Middle frontal gyrus (tissue), 1 donor: ENCODE data around the gene DNAJB12.
A peak's percentile ranks its signal among the peaks of the same experiment; 100 is the strongest.
"Not testable (repeated sequence)": the region's sequence is repeated elsewhere in the genome, so short reads cannot be mapped to it uniquely, and the experiment has no call there.

Experiments
- DNase-seq: peaks from one replicate; pipeline ENCODE4 v3.0.0-alpha.2; 2015; ENCODE audit warnings: low spot score; ENCODE audit errors: extremely low spot score

Gene DNAJB12

DNA sequence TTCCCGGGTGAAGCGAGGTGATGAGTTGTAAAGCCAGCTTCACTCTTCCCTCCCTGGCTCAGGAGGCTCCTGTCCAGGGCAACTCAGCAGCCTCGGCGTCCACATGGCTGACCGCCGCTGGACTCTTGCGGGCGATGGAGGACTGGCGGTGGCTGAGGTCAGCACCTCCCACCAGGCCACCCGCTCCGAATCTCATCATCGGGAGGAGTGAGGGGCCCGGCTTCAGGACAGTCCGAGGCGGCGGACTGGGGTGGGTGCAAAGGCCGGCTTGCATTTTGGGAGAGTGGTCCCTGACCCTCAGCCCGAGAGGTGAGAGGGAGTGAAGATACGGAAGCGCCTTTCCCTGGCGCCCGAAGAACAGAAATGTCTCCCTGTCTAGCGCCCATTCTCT lies 759 bp downstream of the DNAJB12 start:
- no peak for DNase-seq

DNA sequence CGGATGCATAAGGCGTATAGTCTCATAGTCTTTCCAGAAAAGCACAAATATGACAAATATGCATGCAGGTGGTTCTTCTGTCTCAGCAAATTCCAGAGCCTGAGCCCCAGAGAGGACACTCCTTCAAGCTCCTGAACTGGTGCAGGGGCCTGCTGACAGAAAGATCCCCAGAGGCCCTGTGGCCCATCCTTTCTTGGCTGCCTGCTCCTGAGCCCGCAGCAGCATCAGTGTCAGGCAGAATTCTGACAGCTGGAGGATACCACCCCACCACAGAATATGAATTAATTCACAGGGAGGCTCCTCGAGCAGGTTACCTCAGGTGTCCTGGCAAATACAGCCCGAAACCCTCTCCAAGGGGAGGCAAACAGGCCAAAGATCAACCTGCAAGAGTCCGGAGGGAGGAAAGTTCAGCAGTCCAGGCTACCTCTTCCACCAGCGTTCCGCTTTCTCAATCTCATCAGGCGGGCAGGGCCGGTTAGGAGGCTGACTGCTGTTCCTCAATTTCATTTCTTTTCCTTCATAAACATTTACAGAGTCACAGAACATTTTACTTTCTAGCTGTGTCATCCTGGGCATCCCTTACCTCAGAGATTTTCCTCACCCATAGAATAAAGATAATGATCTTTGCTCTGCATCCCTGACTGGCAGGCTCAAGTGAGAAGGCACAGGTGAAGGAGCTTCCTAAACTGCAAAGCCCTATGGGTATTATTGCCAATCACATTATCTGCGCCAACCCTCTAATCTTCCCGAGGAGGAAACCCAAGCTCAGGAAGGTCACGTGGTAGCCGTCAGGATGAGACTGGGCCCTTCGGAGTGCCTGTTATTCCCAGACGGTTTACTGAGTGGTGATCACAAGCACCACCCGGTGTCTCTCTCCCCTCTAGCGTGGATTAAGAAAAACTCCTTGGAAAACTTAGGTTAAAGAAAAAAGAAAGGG lies 1.4 kb downstream of the DNAJB12 start:
- DNase-seq = no peak

GRCh38 chr10:72351479-72351878 lies 3.2 kb downstream of the DNAJB12 start:
- no peak for DNase-seq

DNA sequence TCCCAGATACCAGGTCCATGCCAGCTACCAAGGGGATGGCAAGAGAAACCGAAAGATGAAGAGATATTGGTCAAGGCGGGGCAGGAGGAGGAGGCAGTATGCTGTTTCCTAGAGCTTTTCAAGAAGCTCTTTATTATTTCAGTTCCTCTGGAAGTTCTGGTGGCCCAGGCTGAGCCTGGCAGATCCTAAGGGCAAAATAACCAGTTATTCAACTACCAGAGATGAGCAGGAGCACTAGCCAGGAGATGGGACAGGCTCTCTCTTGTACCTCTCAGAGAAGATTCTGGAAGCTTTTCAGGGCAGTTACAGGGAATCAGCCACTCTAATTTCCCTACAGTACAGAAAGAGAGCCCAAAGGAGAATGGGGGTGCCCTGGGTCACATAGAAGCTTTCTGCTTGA lies 5.3 kb downstream of the DNAJB12 start:
- no peak for DNase-seq

DNA sequence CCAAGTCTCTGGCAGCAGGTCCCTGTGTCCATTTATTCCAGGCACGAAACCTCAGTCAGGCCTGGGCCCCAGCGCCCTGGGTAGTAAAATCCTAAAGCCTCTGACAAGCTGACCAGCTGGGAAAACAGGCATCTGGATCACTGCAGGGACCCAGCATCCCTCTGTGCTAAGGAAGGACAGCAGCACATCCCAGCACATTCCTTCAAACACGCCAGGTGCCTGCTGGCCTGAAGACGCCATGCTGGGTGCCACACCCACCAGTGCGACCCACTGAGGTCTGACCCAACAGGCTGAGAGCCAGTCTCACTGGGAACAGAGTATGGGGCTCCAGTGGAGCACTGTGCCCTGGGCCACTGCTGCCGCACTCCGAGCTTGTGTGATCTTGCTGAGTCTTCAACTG lies 6.4 kb downstream of the DNAJB12 start:
- DNase-seq = no peak

DNA sequence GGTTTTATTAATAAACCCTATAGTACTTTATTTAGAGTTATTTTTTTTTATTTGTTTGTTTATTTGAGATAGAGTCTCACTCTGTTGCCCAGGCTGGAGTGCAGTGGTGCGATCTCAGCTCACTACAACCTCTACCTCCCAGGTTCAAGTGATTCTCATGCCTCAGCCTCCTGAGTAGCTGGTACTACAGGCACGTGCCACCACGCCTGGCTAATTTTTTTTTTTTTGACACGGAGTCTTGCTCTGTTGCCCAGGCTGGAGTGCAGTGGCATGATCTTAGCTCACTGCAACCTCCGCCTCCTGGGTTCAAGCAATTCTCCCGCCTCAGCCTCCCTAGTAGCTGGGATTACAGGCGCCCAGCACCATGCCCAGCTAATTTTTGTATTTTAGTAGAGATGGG lies 8.6 kb downstream of the DNAJB12 start:
- not testable (repeated sequence) for DNase-seq

DNA sequence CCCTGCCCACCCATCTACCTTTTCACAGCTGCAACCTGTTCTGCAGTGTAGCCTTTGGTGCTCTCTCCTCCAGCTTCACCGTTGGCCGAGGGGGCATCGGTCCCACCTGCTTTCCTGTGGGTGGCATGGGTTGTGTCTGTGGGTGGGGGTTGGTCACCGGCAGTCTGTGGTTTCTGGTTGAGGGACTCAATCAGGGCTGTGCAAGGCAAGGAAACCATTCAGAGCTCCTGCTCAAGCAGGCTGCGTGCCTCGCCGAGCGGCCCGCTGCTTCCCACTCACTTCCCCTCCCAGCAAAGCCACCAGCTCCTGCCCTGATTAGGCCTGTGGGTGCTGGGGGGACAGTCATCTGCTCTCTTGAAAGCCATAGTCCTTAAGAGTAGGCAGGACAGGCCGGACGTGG lies 9.8 kb downstream of the DNAJB12 start:
- no peak for DNase-seq

DNA sequence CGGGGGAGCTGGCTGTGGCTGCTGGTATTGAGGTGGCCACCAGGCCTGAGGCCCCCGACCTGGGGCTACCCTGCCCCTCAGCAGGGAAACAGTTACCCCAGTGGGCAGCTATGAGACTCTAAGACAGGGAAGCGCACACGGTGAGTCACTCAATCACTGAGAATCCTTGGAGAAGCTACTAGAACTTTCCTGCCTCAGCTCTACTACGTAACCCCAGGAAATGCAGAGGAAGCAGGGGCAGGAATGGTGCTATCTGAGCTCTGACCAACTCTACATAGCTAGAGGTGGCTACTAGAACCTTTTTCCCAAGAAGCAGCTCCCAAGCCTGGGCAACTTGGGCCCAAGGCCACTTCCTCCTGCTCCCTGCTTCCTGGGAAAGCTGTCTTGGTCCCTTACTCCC lies 11.8 kb downstream of the DNAJB12 start:
- no peak for DNase-seq

GRCh38 chr10:72340510-72341261 lies 14.0 kb downstream of the DNAJB12 start:
- no peak for DNase-seq

DNA sequence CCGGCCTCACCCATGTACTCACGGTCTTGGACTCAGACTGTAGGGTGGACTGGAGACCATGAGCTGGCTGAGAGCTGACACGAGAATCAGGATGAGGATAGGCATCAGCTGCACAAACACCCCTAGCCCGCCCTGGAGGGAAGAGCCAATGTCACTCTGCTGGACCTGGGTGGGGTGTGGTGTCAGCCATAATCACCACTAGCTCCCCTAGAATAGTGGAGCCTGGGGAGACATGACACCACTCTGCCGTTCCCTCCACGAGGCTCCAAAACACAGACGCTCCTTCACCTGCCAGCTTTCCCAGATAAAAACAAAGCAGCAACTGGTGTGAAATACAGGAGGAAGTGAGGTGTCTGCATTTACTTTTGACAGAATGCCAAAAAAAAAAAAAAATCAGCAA lies 16.5 kb downstream of the DNAJB12 start:
- DNase-seq = no peak

DNA sequence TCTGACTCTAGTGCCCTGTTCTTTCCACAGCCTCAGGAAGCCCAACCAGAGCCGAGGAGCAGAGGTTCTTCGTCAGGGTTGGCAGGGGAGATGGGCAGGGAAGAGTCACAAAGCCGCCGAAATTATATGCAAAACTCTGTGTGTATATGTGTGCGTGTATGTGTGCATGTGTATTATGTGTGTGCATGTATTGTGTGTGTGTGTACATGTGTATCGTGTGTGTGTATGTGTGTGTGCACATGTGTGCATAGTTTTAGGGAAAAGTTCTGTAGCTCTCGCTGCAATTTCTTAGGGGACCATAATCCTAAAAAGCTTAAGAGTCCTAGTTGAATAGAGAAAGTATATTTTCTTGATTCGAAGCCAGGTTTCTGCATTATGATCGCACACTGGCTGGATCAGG lies 17.0 kb downstream of the DNAJB12 start:
- DNase-seq = no peak

DNA sequence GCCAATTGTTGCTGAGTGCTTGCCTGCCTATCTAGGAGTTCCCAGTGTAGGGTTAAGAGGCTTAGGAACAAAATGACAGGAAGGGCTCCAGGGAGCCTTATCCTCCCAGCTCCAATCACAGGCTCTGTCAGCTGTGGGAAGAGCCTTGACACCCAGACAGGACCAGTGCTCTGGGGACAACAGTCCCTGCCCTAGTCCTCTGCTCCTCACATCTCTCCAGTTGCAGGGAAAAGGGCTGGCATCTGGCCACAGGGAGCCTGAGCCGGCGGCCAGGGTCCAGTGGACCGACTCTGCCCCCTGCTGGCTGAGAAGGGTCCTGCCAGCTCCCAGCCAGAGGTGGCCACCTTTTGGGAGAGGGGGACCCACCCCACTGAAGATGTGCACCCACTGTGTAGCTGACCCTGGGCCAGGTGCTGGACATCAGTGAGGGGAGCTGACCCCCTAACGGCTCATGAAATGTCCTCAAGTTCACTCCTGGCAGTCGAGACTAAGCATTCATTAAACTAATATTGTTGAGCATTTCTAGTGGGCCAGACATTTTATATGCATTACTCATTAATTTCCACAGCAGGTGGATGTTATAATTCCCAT lies 17.6 kb downstream of the DNAJB12 start:
- peak; percentile 49 for DNase-seq

- no peak for DNase-seq
These were observed 18.3 kb downstream of the DNAJB12 start for GRCh38 chr10:72336259-72337038.

DNA sequence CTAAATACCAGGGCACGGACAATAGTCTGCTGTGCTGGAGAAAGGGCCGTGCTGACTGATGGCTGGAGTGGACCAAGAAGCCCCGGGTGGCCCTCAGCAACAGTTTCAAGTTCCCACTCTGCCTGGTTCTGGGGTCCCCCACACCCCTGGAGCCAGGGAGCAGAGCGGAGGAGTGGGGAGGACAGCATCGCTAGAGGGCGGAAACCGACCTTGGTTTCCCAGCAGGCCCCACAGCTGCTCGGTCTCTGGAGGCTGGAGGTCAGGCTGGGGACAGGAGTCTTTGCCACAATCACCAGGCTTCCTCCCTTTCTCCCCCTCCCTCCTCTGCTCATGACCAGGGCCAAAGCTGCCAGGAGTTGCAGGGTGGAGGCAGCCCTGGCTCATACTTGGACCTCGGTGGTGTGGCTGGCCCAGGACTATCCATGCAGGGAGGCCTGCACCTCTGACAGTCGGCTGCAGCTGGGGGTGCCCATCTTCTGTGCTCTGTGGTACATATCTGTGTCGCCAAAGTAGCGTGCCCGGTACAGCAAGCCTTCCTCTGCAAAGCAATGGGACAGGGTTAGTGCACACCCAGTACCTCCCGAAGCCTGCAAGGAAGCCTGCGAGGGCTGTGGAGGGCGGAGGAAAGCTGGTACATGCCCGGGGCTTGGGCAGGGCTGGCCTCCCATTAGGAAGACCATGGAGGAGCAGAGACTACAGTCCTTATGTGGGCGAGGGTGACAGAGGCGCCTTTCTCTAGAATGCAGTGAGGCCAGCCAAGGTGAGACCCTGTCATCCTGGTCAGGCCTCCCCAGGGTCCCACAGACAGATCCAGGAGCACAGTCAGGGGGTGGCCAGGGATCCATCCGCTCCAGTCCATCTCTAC lies 19.1 kb downstream of the DNAJB12 start:
- no peak for DNase-seq

GRCh38 chr10:72334825-72335393 lies 19.8 kb downstream of the DNAJB12 start:
- peak; percentile 21 for DNase-seq

DNA sequence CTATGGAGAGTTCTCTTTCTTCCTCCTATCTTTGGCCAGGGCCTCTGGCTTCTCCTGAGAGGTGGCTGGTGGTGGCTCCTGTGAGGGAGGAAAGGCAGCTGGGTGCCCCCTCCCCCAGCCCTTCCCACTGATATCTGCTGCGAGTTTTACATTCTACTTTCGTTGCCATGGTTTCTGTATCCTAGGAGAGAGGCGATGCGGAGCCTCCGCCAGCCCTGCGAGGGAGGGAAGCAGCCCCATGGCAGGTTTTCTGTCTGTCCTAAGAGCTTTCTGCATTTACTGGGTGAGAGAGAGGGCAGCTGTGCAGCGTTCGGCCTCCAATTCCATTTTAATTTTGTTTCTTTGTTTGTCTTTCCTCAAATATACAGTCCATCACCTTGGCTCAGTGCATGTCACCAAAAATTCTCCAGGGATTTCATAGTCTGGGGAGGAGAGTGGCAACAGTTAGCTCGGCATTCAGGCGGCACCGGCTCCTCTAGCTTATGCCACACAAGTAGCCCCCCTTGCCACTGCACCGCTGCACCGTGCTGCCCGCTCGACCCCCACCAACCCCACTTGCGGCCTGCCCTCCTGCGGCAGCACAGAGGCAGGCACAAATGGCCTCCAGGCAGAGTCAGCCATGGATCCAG lies 20.4 kb downstream of the DNAJB12 start:
- DNase-seq = peak; percentile 65

DNA sequence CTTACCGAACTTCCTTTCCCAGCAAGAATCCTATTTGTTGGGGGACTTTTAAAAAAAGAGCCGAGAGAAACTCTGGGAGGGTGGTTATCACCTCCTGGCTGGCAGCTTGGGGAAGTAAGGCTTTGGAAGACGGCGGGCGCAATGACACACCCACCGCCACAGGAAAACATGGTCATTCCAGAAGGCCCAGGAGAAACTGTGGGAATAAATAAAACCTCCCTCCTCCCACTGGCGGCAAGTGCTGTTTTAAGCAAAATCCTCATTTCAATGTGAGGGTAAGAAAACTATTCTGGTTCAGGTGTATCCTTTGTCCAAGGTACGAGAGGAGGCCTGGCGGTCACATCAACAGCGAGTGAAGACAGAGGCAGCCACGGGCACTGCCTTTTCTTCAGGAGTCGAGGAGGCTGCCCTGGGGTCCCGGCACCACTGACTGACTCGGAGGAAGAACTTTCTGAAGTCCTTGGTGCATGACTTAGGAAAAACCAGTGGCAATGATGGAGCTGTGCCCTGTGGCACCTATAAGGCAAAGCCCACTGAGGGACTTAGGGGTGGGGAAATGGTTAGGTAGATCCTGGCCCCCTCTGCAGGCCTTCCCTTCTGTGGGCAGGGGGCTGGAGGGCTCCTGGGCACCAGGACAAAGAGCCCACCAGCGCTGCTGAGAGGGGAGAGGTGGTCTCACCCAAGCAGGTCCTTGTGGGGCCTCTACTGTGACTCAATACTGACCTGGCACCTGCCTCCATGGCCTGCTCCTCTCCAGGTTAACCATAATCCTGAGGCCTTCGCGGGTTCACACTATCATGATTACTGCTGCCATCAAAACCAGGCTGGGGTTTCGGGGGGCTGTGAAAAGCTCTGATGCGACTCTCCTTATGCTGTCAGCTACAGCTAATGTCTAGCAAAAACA lies 21.4 kb downstream of the DNAJB12 start:
- no peak for DNase-seq

DNA sequence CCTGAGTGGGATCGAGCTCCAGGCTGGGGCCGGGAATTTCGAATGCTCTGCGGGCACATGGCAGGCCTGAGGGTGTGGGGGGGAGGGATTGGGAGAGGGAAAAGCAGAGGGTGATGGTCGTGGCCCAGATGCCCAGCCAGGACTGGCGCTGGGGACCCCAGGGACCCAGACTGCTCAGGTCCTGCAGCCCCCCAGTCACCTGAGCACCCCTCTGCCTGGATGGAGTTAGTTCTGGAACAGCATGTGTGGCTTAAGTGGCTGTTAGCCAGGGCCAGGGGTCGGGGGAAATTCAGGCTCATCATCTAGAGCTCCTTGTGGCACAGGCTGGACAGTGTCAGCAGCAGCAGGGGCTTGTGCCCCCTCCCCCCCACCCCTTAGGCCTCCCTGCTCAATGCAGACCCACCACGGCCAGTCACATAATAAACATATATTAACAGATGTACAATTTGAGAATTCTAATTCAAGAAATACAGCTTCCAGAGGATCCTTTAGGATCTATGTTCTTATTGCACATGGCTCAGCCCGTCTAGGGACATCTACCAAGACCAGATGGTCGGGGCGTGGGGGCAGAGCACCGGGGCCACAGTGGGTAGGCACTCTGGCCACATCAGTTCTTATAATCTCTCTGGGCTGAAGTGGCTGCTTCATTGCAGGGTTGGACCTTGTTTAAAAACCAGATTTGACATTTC lies 22.2 kb downstream of the DNAJB12 start:
- DNase-seq = no peak
